ENCODE results near the gene EWSR1. TPM values are rescaled to one million over a fixed set of nuclear protein-coding genes. Genes with fewer than 3 reads are reported as not detected.

Gene EWSR1
- total RNA-seq, 2 experiments from 2014 or later = 292 to 309 TPM

- intact Hi-C loops (cut with DNase I, micrococcal nuclease) = no loop called here
- no peak for ATAC-seq (ENCODE audit: poor library complexity)
- TF ChIP-seq CTCF (IDR thresholded peaks at IDR 0.05) = no peak
These were observed 80.0 kb downstream of the EWSR1 start for GRCh38 chr22:29348041-29348440.

GRCh38 chr22:29348956-29349355 lies 80.9 kb downstream of the EWSR1 start:
- Mint-ChIP-seq H3K4me1 (ENCODE audit: low read depth) (no peaks in the 10 kb centered on the region), H3K36me3 (ENCODE audit: low read depth) (peaks cover 98% of the 10 kb centered on the region), H3K4me3 (no peak overlapping the region), H3K27me3 (no peaks in the 10 kb centered on the region), H3K9me3 (no peaks in the 10 kb centered on the region), H3K27ac (no peak overlapping the region)
- no peak for DNase-seq
- no peaks in the 10 kb centered on the region for H3K27me3 ChIP-seq (ENCODE audit: control insufficient read depth in 1 of 2, insufficient read depth in 2 of 2, low read length in 2 of 2)
- no peaks in the 10 kb centered on the region for H3K4me1 ChIP-seq (ENCODE audit: insufficient read depth, low read length)
- no peak for TF ChIP-seq CTCF (IDR thresholded peaks at IDR 0.05)
- CTCF ChIA-PET = no interaction called here
- H3K36me3 ChIP-seq (ENCODE audit: insufficient read depth, low read length) = peaks cover 89% of the 10 kb centered on the region
- POLR2A ChIA-PET = no interaction called here
- ATAC-seq (ENCODE audit: poor library complexity) = no peak
- no peak overlapping the region for H3K4me3 ChIP-seq (ENCODE audit: low read length)
- no peak overlapping the region for H3K27ac ChIP-seq (ENCODE audit: low read depth in 1 of 2, low read length in 2 of 2)
- no peaks in the 10 kb centered on the region for H3K9me3 ChIP-seq (ENCODE audit: control insufficient read depth in 1 of 2, insufficient read depth in 1 of 2, low read length in 2 of 2)
- intact Hi-C loops (cut with DNase I, micrococcal nuclease) = no loop called here

More at GRCh38 chr22:29348041-29348440, 80.0 kb downstream of the EWSR1 start:
- H3K4me1 ChIP-seq (ENCODE audit: insufficient read depth, low read length) = no peaks in the 10 kb centered on the region
- Mint-ChIP-seq H3K36me3 (ENCODE audit: low read depth) (peaks cover 98% of the 10 kb centered on the region), H3K4me3 (no peak overlapping the region), H3K27ac (no peak overlapping the region), H3K4me1 (ENCODE audit: low read depth) (no peaks in the 10 kb centered on the region), H3K27me3 (no peaks in the 10 kb centered on the region), H3K9me3 (no peaks in the 10 kb centered on the region)
- ChIA-PET CTCF (no interaction called here), POLR2A (no interaction called here)
- no peak for DNase-seq
- no peaks in the 10 kb centered on the region for H3K27me3 ChIP-seq (ENCODE audit: control insufficient read depth in 1 of 2, insufficient read depth in 2 of 2, low read length in 2 of 2)
- H3K4me3 ChIP-seq (ENCODE audit: low read length) = no peak overlapping the region
- no peak overlapping the region for H3K27ac ChIP-seq (ENCODE audit: low read depth in 1 of 2, low read length in 2 of 2)
- peaks cover 87% of the 10 kb centered on the region for H3K36me3 ChIP-seq (ENCODE audit: insufficient read depth, low read length)
- H3K9me3 ChIP-seq (ENCODE audit: control insufficient read depth in 1 of 2, insufficient read depth in 1 of 2, low read length in 2 of 2) = no peaks in the 10 kb centered on the region

Small RNA genes lying within 50 kb of the gene (microRNA-seq; reads per million reads assigned to microRNA genes)
- 156 reads per million, percentile 69 among the genes with 10 or more reads in this experiment for gene MIR3653 (ENCODE audit: borderline microRNAs expressed, borderline replicate concordance)

Other genes with a start within 250 kb of the EWSR1 start
- not detected for gene C22orf31, start 206.4 kb upstream of the EWSR1 start, total RNA-seq
- not detected for gene KREMEN1, start 195.2 kb upstream of the EWSR1 start, total RNA-seq
- not detected for gene EMID1, start 62.4 kb upstream of the EWSR1 start, total RNA-seq
- gene RHBDD3, start 287 bp upstream of the EWSR1 start, total RNA-seq = 10 to 100 TPM in 1 of 2 experiments, 1 to 10 TPM in 1; 9.0 to 11.7 TPM
- gene GAS2L1, start 38.4 kb downstream of the EWSR1 start, total RNA-seq = under 1 TPM; 0.28 to 0.77 TPM
- gene RASL10A, start 47.4 kb downstream of the EWSR1 start, total RNA-seq = under 1 TPM; 0.30 to 0.36 TPM
- gene AP1B1, start 120.3 kb downstream of the EWSR1 start, total RNA-seq = 10 to 100 TPM; 25.6 to 26.4 TPM
- not detected for gene RFPL1, start 170.3 kb downstream of the EWSR1 start, total RNA-seq
- gene NEFH, start 211.9 kb downstream of the EWSR1 start, total RNA-seq = under 1 TPM; 0.05 to 0.06 TPM

Data from CD4-positive, alpha-beta T cell (primary cell).